ENCODE results near the gene CCRL2. TPM values are rescaled to one million over a fixed set of nuclear protein-coding genes. Genes with fewer than 3 reads are reported as not detected.

CCRL2 gene
- total and polyA plus RNA-seq, 11 donors = 0.70 to 8.1 (median 1.7) TPM

DNA sequence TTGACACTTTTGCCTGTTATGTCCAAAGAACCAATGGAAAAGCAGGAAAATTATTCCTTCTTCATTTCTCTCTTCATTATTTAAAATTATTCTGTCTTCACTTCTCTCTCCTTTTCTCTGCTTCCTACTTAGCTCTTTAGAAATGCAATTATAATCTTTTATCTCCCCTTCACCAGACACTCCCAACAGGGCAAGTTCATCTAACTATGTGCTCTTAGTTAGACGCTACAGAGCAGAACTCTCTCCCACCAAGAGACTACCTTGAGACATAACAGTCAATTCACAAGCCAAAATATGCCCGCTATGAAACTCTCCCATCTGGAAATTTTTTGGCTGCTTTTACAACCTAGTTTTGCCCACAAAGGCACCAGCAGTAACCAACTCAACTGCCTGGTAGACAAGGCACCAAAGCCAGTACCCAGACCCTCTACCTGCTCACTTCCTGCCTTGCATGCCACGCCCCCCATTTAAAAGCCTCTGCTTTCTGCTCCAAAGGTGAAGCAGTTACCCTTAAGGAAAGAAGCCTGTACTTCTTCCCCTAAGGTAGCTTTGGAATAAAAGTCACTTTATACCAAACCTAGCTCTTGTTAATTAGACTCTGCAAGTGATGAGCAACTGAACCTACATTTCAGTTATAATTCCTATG lies 28.1 kb downstream of the CCRL2 start:
- H3K4me1 ChIP-seq = no peaks in the 10 kb centered on the region
- no peak overlapping the region for H3K27ac ChIP-seq
- H3K9me3 ChIP-seq = peaks cover 0 to 20% (median 4%) of the 10 kb centered on the region in 12 donors
- no peak for DNase-seq
- no peak for ATAC-seq
- no peak overlapping the region for H3K4me3 ChIP-seq
- no peaks in the 10 kb centered on the region for H3K27me3 ChIP-seq
- intact Hi-C loops (cut with DNase I) = no loop called here
- no peak for TF ChIP-seq POLR2A (IDR thresholded peaks at IDR 0.05)
- TF ChIP-seq, protein P1, sequence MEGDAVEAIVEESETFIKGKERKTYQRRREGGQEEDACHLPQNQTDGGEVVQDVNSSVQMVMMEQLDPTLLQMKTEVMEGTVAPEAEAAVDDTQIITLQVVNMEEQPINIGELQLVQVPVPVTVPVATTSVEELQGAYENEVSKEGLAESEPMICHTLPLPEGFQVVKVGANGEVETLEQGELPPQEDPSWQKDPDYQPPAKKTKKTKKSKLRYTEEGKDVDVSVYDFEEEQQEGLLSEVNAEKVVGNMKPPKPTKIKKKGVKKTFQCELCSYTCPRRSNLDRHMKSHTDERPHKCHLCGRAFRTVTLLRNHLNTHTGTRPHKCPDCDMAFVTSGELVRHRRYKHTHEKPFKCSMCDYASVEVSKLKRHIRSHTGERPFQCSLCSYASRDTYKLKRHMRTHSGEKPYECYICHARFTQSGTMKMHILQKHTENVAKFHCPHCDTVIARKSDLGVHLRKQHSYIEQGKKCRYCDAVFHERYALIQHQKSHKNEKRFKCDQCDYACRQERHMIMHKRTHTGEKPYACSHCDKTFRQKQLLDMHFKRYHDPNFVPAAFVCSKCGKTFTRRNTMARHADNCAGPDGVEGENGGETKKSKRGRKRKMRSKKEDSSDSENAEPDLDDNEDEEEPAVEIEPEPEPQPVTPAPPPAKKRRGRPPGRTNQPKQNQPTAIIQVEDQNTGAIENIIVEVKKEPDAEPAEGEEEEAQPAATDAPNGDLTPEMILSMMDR (IDR thresholded peaks at IDR 0.05) = no peak
- 88 to 93% (median 92%) methylated on average over 3 of the region's 3 CpGs for WGBS, 4 donors
- peaks cover 0 to 24% (median 3%) of the 10 kb centered on the region in 9 donors for H3K36me3 ChIP-seq

DNA sequence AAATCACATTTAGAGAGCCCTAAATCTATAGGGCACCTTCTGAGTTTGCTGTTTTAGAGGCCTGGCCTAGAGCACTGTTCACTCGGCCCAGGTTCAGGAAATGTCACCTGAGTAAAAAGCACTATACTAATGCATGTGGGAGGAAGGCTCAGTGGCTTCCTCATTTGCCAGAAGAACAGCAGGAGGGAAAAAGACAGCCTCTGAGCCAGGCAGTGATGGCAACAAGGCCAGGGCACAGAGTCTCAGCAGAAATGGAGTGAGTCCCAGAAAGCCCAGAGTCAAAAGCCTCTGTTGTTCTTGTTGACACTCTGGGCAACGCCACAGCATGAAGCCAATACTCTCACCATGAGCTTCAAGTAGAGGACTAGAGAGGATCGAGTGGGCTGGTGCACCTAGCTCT lies 31.8 kb downstream of the CCRL2 start:
- Histone ChIP-seq H3K27me3 (no peaks in the 10 kb centered on the region), H3K4me3 (no peak overlapping the region), H3K27ac (no peak overlapping the region), H3K9me3 (no peaks in the 10 kb centered on the region), H3K36me3 (peaks cover 0 to 23% (median 0%) of the 10 kb centered on the region in 9 donors), H3K4me1 (peaks cover 0 to 5% (median 0%) of the 10 kb centered on the region in 12 donors)
- intact Hi-C loops (cut with DNase I) = no loop called here
- TF ChIP-seq POLR2A (IDR thresholded peaks at IDR 0.05) = no peak
- TF ChIP-seq, protein P1 (IDR thresholded peaks at IDR 0.05) = no peak
- DNase-seq (no peak), ATAC-seq (no peak)
- WGBS, 4 donors = 85 to 94% (median 87%) methylated on average over 3 of the region's 3 CpGs

DNA sequence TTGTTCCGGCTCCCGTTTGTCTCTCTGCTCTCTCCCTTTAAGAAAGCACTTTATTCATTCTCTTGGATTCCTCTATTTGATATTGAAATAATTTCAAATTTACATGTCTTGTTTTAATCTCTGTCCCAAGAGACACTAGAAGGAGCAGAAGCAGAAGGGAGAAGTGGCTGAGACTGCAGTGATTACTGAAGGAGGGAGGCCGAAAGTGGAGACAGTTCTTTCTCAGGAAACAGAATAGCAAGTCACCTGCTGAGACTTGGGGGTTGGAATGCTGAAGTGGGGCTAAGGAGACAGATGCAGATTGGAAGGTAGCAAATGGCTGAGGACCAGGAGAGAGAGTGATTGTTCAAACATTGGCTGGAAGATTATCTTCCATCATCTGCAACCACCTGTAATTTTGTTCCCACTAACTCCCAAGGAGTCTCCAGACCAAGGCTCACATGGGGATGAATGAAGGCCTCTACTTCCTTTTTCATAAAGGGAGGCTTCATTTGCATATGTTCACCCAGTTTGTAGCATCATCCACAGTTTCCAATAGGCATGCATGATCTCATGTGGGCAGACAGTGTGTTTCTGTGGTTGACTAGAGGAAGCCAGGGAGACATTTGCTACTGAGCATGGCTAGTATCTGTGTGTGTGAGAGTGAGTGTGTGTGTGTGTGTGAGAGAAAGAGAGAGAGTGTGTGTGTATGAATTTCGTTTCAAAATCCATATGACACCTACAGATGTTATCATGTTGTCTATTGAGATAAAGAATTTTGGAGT lies 33.7 kb downstream of the CCRL2 start:
- WGBS, 4 donors = 77 to 90% (median 80%) methylated on average over 4 of the region's 4 CpGs
- TF ChIP-seq, protein P1 (IDR thresholded peaks at IDR 0.05) = no peak
- TF ChIP-seq POLR2A (IDR thresholded peaks at IDR 0.05) = no peak
- H3K27ac ChIP-seq = no peak overlapping the region
- no peak overlapping the region for H3K4me3 ChIP-seq
- DNase-seq (no peak), ATAC-seq (no peak)
- no peaks in the 10 kb centered on the region for H3K9me3 ChIP-seq
- intact Hi-C loops (cut with DNase I) = loop anchor here in 2 of 10 donors (5.0 to 10.0 kb wide), 3 partner anchors 66 to 356 kb away; partner anchors contain the start of gene CCR5 (in 1 of the 2)
- no peaks in the 10 kb centered on the region for H3K27me3 ChIP-seq
- peaks cover 0 to 23% (median 0%) of the 10 kb centered on the region in 9 donors for H3K36me3 ChIP-seq
- peaks cover 0 to 5% (median 0%) of the 10 kb centered on the region in 12 donors for H3K4me1 ChIP-seq

Measured in heart left ventricle (tissue), 16 donors.